Trophoblast cell (in vitro differentiated cells and primary cell): Measurements from ENCODE around the gene EXOC3.

Experiments
- DNase-seq, 2 donors: peaks; one replicate each; pipeline ENCODE4 v3.0.0-alpha.2; 2016
- H2AFZ ChIP-seq: 2 replicates; pipeline ENCODE4 v1.6.1; 2013; ENCODE audit warnings: low read length, moderate library complexity, mild to moderate bottlenecking; ENCODE audit not compliant: insufficient read depth, poor library complexity
- H2AK5ac ChIP-seq: 2 replicates; pipeline ENCODE4 v1.6.1; 2013; ENCODE audit warnings: mild to moderate bottlenecking, low read length
- H2BK120ac ChIP-seq: 2 replicates; pipeline ENCODE4 v1.6.1; 2013; ENCODE audit warnings: low read length, mild to moderate bottlenecking, moderate library complexity; ENCODE audit not compliant: insufficient read depth, poor library complexity
- H2BK12ac ChIP-seq: 2 replicates; pipeline ENCODE4 v1.6.1; 2013; ENCODE audit warnings: mild to moderate bottlenecking, low read length, moderate library complexity
- H2BK5ac ChIP-seq: 2 replicates; pipeline ENCODE4 v1.6.1; 2013; ENCODE audit warnings: low read length, low read depth, moderate library complexity, mild to moderate bottlenecking; ENCODE audit not compliant: poor library complexity
- H3K14ac ChIP-seq: 2 replicates; pipeline ENCODE4 v1.6.1; 2013; ENCODE audit warnings: mild to moderate bottlenecking, low read length
- H3K18ac ChIP-seq: 2 replicates; pipeline ENCODE4 v1.6.1; 2013; ENCODE audit warnings: mild to moderate bottlenecking, low read length
- H3K23ac ChIP-seq: 2 replicates; pipeline ENCODE4 v1.6.1; 2013; ENCODE audit warnings: low read length
- H3K27ac ChIP-seq: 2 replicates; pipeline ENCODE4 v1.5.1; 2013; ENCODE audit warnings: low read depth, mild to moderate bottlenecking, inconsistent platforms, low read length, moderate library complexity
- H3K27me3 ChIP-seq: 2 replicates; pipeline ENCODE4 v1.6.1; 2013; ENCODE audit warnings: inconsistent platforms, mild to moderate bottlenecking, low read length, moderate library complexity; ENCODE audit not compliant: insufficient read depth
- H3K36me3 ChIP-seq, 2 experiments: 1 replicate in 1 of 2; 2 replicates in 1 of 2; pipeline ENCODE4 v1.6.1; 2013; ENCODE audit warnings: low read length in 2 of 2, mild to moderate bottlenecking in 2 of 2, moderate library complexity in 1 of 2; ENCODE audit not compliant: insufficient read depth in 2 of 2, control insufficient read depth in 1 of 2
- H3K4ac ChIP-seq: 2 replicates; pipeline ENCODE4 v1.6.1; 2013; ENCODE audit warnings: low read depth, mild to moderate bottlenecking, low read length, moderate library complexity
- H3K4me1 ChIP-seq, 2 experiments: 1 replicate in 1 of 2; 2 replicates in 1 of 2; pipeline ENCODE4 v1.6.1; 2013; ENCODE audit warnings: low read length in 2 of 2, mild to moderate bottlenecking in 2 of 2, moderate library complexity in 1 of 2; ENCODE audit not compliant: insufficient read depth in 2 of 2, control insufficient read depth in 1 of 2
- H3K4me2 ChIP-seq: 2 replicates; pipeline ENCODE4 v1.6.1; 2013; ENCODE audit warnings: inconsistent platforms, mild to moderate bottlenecking, low read length, moderate library complexity
- H3K4me3 ChIP-seq: 2 replicates; pipeline ENCODE4 v1.5.1; 2013; ENCODE audit warnings: mild to moderate bottlenecking, low read depth, low read length, inconsistent platforms
- H3K79me1 ChIP-seq: one replicate; pipeline ENCODE4 v1.6.1; 2013; ENCODE audit warnings: low read length
- H3K79me2 ChIP-seq: 2 replicates; pipeline ENCODE4 v1.6.1; 2013; ENCODE audit warnings: low read length, mild to moderate bottlenecking; ENCODE audit not compliant: control insufficient read depth, insufficient read depth, poor library complexity
- H3K9ac ChIP-seq: 2 replicates; pipeline ENCODE4 v1.6.1; 2013; ENCODE audit warnings: mild to moderate bottlenecking, low read length
- H3K9me3 ChIP-seq: 2 replicates; pipeline ENCODE4 v1.6.1; 2013; ENCODE audit warnings: low read depth, mild to moderate bottlenecking, control low read depth, inconsistent platforms, low read length; ENCODE audit not compliant: insufficient read depth
- H4K12ac ChIP-seq: 2 replicates; pipeline ENCODE4 v1.6.1; 2013; ENCODE audit warnings: low read depth, mild to moderate bottlenecking, low read length, moderate library complexity
- H4K8ac ChIP-seq: 2 replicates; pipeline ENCODE4 v1.6.1; 2013; ENCODE audit warnings: low read depth, mild to moderate bottlenecking, low read length, moderate library complexity
- H4K91ac ChIP-seq: one replicate; pipeline ENCODE4 v1.6.1; 2013; ENCODE audit warnings: low read depth, mild to moderate bottlenecking, low read length, moderate library complexity
- WGBS: extraction: QIAGEN DNeasy Blood & Tissue Kit; methylation state at CpG from one replicate; pipeline ENCODE4 v1.1.7; 2013; ENCODE audit warnings: missing lambda C conversion rate; ENCODE audit not compliant: insufficient read length, insufficient coverage; ENCODE audit errors: extremely low coverage; 5-methylcytosine and 5-hydroxymethylcytosine counted together

Gene EXOC3

GRCh38 chr5:465591-466403 lies 22.8 kb downstream of the EXOC3 start:
- Histone ChIP-seq H4K91ac (no peak overlapping the region), H3K4me3 (no peak overlapping the region), H3K79me1 (no peaks in the 10 kb centered on the region), H3K4ac (no peak overlapping the region), H3K18ac (no peak overlapping the region), H3K27ac (no peak overlapping the region), H3K27me3 (no peaks in the 10 kb centered on the region), H3K9me3 (peaks cover 2% of the 10 kb centered on the region), H2BK5ac (no peak overlapping the region), H4K12ac (no peak overlapping the region), H2AK5ac (no peak overlapping the region), H2BK120ac (no peak overlapping the region), H3K36me3 (peaks cover 36 to 47% of the 10 kb centered on the region in 2 experiments), H3K23ac (no peak overlapping the region), H3K4me1 (no peaks in the 10 kb centered on the region), H3K79me2 (no peaks in the 10 kb centered on the region), H3K4me2 (no peak overlapping the region), H2BK12ac (no peak overlapping the region), H2AFZ (no peak overlapping the region), H3K9ac (no peak overlapping the region), H4K8ac (no peak overlapping the region), H3K14ac (no peak overlapping the region)
- WGBS, result no CpG with 5 or more reads among the region's 29 CpGs
- DNase-seq, result no peak

GRCh38 chr5:466661-467310 lies 23.8 kb downstream of the EXOC3 start:
- Histone ChIP-seq H2AK5ac (no peak overlapping the region), H3K4me3 (no peak overlapping the region), H2BK12ac (no peak overlapping the region), H3K9ac (no peak overlapping the region), H3K79me1 (no peaks in the 10 kb centered on the region), H3K4ac (no peak overlapping the region), H3K27ac (no peak overlapping the region), H4K91ac (no peak overlapping the region), H4K12ac (no peak overlapping the region), H3K79me2 (no peaks in the 10 kb centered on the region), H3K36me3 (peaks cover 40 to 54% of the 10 kb centered on the region in 2 experiments), H2BK120ac (no peak overlapping the region), H3K9me3 (peaks cover 2% of the 10 kb centered on the region), H3K18ac (no peak overlapping the region), H3K23ac (no peak overlapping the region), H4K8ac (no peak overlapping the region), H3K14ac (no peak overlapping the region), H2AFZ (no peak overlapping the region), H3K4me2 (no peak overlapping the region), H3K27me3 (no peaks in the 10 kb centered on the region), H3K4me1 (no peaks in the 10 kb centered on the region), H2BK5ac (no peak overlapping the region)
- WGBS, result no CpG with 5 or more reads among the region's 30 CpGs
- DNase-seq, result no peak

GRCh38 chr5:468401-468800 lies 25.4 kb downstream of the EXOC3 start:
- Histone ChIP-seq H3K79me2 (peaks cover 9% of the 10 kb centered on the region), H3K18ac (no peak overlapping the region), H3K4me1 (peaks cover 6 to 8% of the 10 kb centered on the region in 2 experiments), H3K79me1 (peaks cover 10% of the 10 kb centered on the region), H3K4ac (no peak overlapping the region), H2BK5ac (no peak overlapping the region), H4K8ac (no peak overlapping the region), H2AK5ac (no peak overlapping the region), H4K12ac (no peak overlapping the region), H3K4me3 (no peak overlapping the region), H3K9me3 (peaks cover 2% of the 10 kb centered on the region), H3K9ac (no peak overlapping the region), H3K27ac (no peak overlapping the region), H2BK12ac (no peak overlapping the region), H3K23ac (no peak overlapping the region), H3K27me3 (no peaks in the 10 kb centered on the region), H4K91ac (no peak overlapping the region), H2BK120ac (no peak overlapping the region), H3K36me3 (peaks cover 34 to 44% of the 10 kb centered on the region in 2 experiments), H3K4me2 (no peak overlapping the region), H3K14ac (no peak overlapping the region), H2AFZ (no peak overlapping the region)
- no CpG with 5 or more reads among the region's 6 CpGs for WGBS
- DNase-seq, result no peak

GRCh38 chr5:469752-470483 lies 26.9 kb downstream of the EXOC3 start:
- H2BK120ac ChIP-seq, result no peak overlapping the region
- no peak overlapping the region for H4K8ac ChIP-seq
- no peak overlapping the region for H2AFZ ChIP-seq
- H3K79me1 ChIP-seq, result peaks cover 16% of the 10 kb centered on the region
- no peak for DNase-seq
- no peak overlapping the region for H3K23ac ChIP-seq
- no peak overlapping the region for H3K14ac ChIP-seq
- no peak overlapping the region for H2AK5ac ChIP-seq
- no peak overlapping the region for H3K27ac ChIP-seq
- no peak overlapping the region for H4K12ac ChIP-seq
- no peak overlapping the region for H3K9ac ChIP-seq
- peaks cover 10 to 11% of the 10 kb centered on the region in 2 experiments for H3K4me1 ChIP-seq
- no peak overlapping the region for H3K4me3 ChIP-seq
- H3K27me3 ChIP-seq, result peaks cover 3% of the 10 kb centered on the region
- no peak overlapping the region for H2BK12ac ChIP-seq
- no peak overlapping the region for H3K18ac ChIP-seq
- H3K4me2 ChIP-seq, result no peak overlapping the region
- no peak overlapping the region for H4K91ac ChIP-seq
- H3K36me3 ChIP-seq, result peaks cover 24 to 32% of the 10 kb centered on the region in 2 experiments
- peaks cover 4% of the 10 kb centered on the region for H3K9me3 ChIP-seq
- H2BK5ac ChIP-seq, result no peak overlapping the region
- H3K79me2 ChIP-seq, result peaks cover 11% of the 10 kb centered on the region
- H3K4ac ChIP-seq, result no peak overlapping the region
- no CpG with 5 or more reads among the region's 19 CpGs for WGBS
